K562 (cell line): ENCODE results near the gene C9orf153. TPM values are rescaled to one million over a fixed set of nuclear protein-coding genes. Genes with fewer than 3 reads are reported as not detected.

Experiments
- ATAC-seq: fragments of 200-7000 bp; cut with Tn5 transposase; 3 replicates; pipeline ENCODE4 v1.9.1; 2020; ENCODE audit warnings: moderate library complexity
- BruUV-seq: library from RNA; stranded (reverse); fragments of 400-500 nt; replicated peaks from 2 replicates; lab custom pipeline; 2021; lab: Mats Ljungman, UMichigan
- CTCF ChIA-PET: fragments of 300-600 bp; formaldehyde crosslinking; extraction: SDS; loops from one replicate; lab custom pipeline; 2021; ENCODE audit warnings: low intra/inter-chr PET ratio; lab: Yijun Ruan, JAX
- POLR2A ChIA-PET: fragments of 300-600, 350-650 bp; sonication (Branson Sonifier 250); formaldehyde crosslinking; extraction: SDS; loops from one replicate; lab custom pipeline; 2021; ENCODE audit warnings: antibody characterized with exemption, inconsistent platforms; lab: Yijun Ruan, JAX
- DNase-seq, 4 experiments: peaks; one replicate each; pipeline versions ENCODE4 v3.0.0 to v3.0.0-alpha.2; 2011 to 2018; ENCODE audit warnings: low spot score in 3 of 4, mixed read lengths in 3 of 4; ENCODE audit errors: extremely low read depth in 1 of 4
- FAIRE-seq: peaks from 2 replicates; lab custom pipeline; 2011; peaks lifted over from hg19 to GRCh38; lab: Jason Lieb, UNC
- H2AFZ ChIP-seq: 2 replicates; pipeline ENCODE4 v1.6.0; 2011; ENCODE audit warnings: low read depth, low read length, control low read depth, inconsistent platforms
- H3K27ac ChIP-seq: fragments of 200-600 bp; 3 replicates; pipeline ENCODE4 v1.8.0; 2011; ENCODE audit warnings: low read depth, mild to moderate bottlenecking, control low read depth, inconsistent platforms, low read length, moderate library complexity, mixed read lengths; ENCODE audit errors: extremely low read depth
- H3K27me3 ChIP-seq, 2 experiments: fragments of 300-600 bp in 1 of 2; 2 replicates in 1 of 2; 3 replicates in 1 of 2; pipeline versions ENCODE4 v1.6.0 to v1.8.0; 2011; ENCODE audit warnings: inconsistent platforms in 2 of 2, low read length in 2 of 2, mild to moderate bottlenecking in 1 of 2, mixed read lengths in 1 of 2, moderate library complexity in 1 of 2; ENCODE audit not compliant: control insufficient read depth in 2 of 2, insufficient read depth in 2 of 2
- H3K36me3 ChIP-seq: fragments of 300-600 bp; 3 replicates; pipeline ENCODE4 v1.8.0; 2011; ENCODE audit warnings: mild to moderate bottlenecking, low read length, inconsistent platforms; ENCODE audit not compliant: control insufficient read depth, insufficient read depth
- H3K4me1 ChIP-seq, 2 experiments: fragments of 200-600 bp in 1 of 2; replicated peaks in 1 of 2; 2 replicates in 1 of 2; 3 replicates in 1 of 2; pipeline versions ENCODE4 v1.5.1 to v1.8.0; 2011; ENCODE audit warnings: inconsistent platforms in 2 of 2, low read length in 2 of 2, mild to moderate bottlenecking in 1 of 2, mixed read lengths in 1 of 2, moderate library complexity in 1 of 2; ENCODE audit not compliant: control insufficient read depth in 2 of 2, insufficient read depth in 2 of 2
- H3K4me2 ChIP-seq: 2 replicates; pipeline ENCODE4 v1.6.1; 2011; ENCODE audit warnings: low read length, control low read depth, inconsistent platforms, mixed read lengths; ENCODE audit not compliant: insufficient read depth
- H3K4me3 ChIP-seq: fragments of 200-600 bp; sonication (generic), shearing (Covaris generic); 2 replicates; pipeline ENCODE4 v1.5.1; 2016; ENCODE audit warnings: control low read depth, inconsistent platforms
- H3K79me2 ChIP-seq: fragments of 200-600 bp; 3 replicates; pipeline ENCODE4 v1.8.0; 2011; ENCODE audit warnings: low read length, inconsistent platforms; ENCODE audit not compliant: control insufficient read depth, insufficient read depth
- H3K9ac ChIP-seq, 2 experiments: 2 replicates each; pipeline versions ENCODE4 v1.6.0 to v1.6.1; 2011; ENCODE audit warnings: low read depth in 2 of 2, low read length in 2 of 2, control low read depth in 1 of 2, inconsistent platforms in 1 of 2, mild to moderate bottlenecking in 1 of 2, mixed read lengths in 1 of 2; ENCODE audit not compliant: insufficient read depth in 1 of 2
- H3K9me1 ChIP-seq: one replicate; pipeline ENCODE4 v1.6.0; 2011; ENCODE audit warnings: inconsistent platforms, mild to moderate bottlenecking, low read length, moderate library complexity; ENCODE audit not compliant: control insufficient read depth, insufficient read depth
- H3K9me3 ChIP-seq: replicated peaks from 2 replicates; pipeline ENCODE4 v1.5.1; 2011; ENCODE audit warnings: low read depth, low read length, inconsistent platforms; ENCODE audit not compliant: control insufficient read depth, insufficient read depth
- H4K20me1 ChIP-seq: replicated peaks from 2 replicates; pipeline ENCODE4 v1.6.1; 2011; ENCODE audit warnings: low read length, inconsistent platforms, mixed read lengths; ENCODE audit not compliant: control insufficient read depth, insufficient read depth
- ARID1B ChIP-seq: fragments of 450-650 bp; IDR thresholded peaks from 2 replicates; pipeline ENCODE4 v1.6.1; 2016; ENCODE audit warnings: antibody characterized with exemption, mild to moderate bottlenecking, inconsistent platforms
- CAMTA2 ChIP-seq: fragments of 250-450 bp; sonication (Bioruptor Pico); conservative IDR thresholded peaks from 2 replicates; pipeline ENCODE4 v1.5.1; 2022
- CBFA2T3 ChIP-seq: fragments of 450-650 bp; IDR thresholded peaks from 2 replicates; pipeline ENCODE4 v1.6.1; 2017
- CC2D1A ChIP-seq: fragments of 450-650 bp; IDR thresholded peaks from 2 replicates; pipeline ENCODE4 v1.6.1; 2017; ENCODE audit warnings: mild to moderate bottlenecking
- CCAR2 ChIP-seq: fragments of 200-400 bp; formaldehyde crosslinking; IDR thresholded peaks from 2 replicates; pipeline ENCODE4 v1.6.1; 2017; ENCODE audit warnings: mild to moderate bottlenecking, low read depth, low read length
- CEBPZ ChIP-seq: fragments of 150-350 bp; IDR thresholded peaks from 2 replicates; pipeline ENCODE4 v1.6.1; 2014; ENCODE audit warnings: low read depth, mild to moderate bottlenecking, low read length, borderline replicate concordance
- CTCF ChIP-seq, 3 experiments: IDR thresholded peaks in 2 of 3; conservative IDR thresholded peaks in 1 of 3; 2 replicates each; pipeline ENCODE4 v1.5.1; 2011 to 2012; ENCODE audit warnings: low read length in 3 of 3, mild to moderate bottlenecking in 3 of 3, control low read depth in 2 of 3, improper control_type of control experiment in 1 of 3, inconsistent platforms in 1 of 3, low read depth in 1 of 3, mixed read lengths in 1 of 3, moderate library complexity in 1 of 3; ENCODE audit not compliant: insufficient read depth in 2 of 3
- DPF2 ChIP-seq: fragments of 450-650 bp; IDR thresholded peaks from 2 replicates; pipeline ENCODE4 v1.6.1; 2016
- ETS2 ChIP-seq: IDR thresholded peaks from 2 replicates; pipeline ENCODE4 v1.6.1; 2016; ENCODE audit warnings: borderline replicate concordance, missing genetic modification characterization, mild to moderate bottlenecking, moderate library complexity, missing compliant biosample characterization; ENCODE audit not compliant: poor library complexity, severe bottlenecking
- FOXA3 ChIP-seq, 2 experiments: fragments of 450-650 bp in 1 of 2; sonication (generic) in 1 of 2; formaldehyde crosslinking; IDR thresholded peaks in 1 of 2; conservative IDR thresholded peaks in 1 of 2; 2 replicates each; pipeline versions ENCODE4 v1.4.0 to v1.8.0; 2020 to 2022; ENCODE audit warnings: mild to moderate bottlenecking in 2 of 2, missing genetic modification reagents in 1 of 2
- HNRNPL ChIP-seq: fragments of 200-400 bp; formaldehyde crosslinking; IDR thresholded peaks from 2 replicates; pipeline ENCODE4 v1.6.1; 2017; ENCODE audit warnings: low read depth, mild to moderate bottlenecking, low read length
- KLF16 ChIP-seq: IDR thresholded peaks from 2 replicates; pipeline ENCODE4 v1.6.1; 2016; ENCODE audit warnings: antibody characterized with exemption
- NFIC ChIP-seq: fragments of 450-650 bp; IDR thresholded peaks from 2 replicates; pipeline ENCODE4 v1.6.1; 2017; ENCODE audit warnings: mild to moderate bottlenecking, inconsistent platforms
- RNF2 ChIP-seq: sonication (generic); IDR thresholded peaks from 2 replicates; pipeline ENCODE4 v1.6.1; 2016
- STAT5A ChIP-seq: IDR thresholded peaks from 2 replicates; pipeline ENCODE4 v1.6.1; 2012; ENCODE audit warnings: low read length, inconsistent platforms, borderline replicate concordance
- TARDBP ChIP-seq: fragments of 450-650 bp; IDR thresholded peaks from 2 replicates; pipeline ENCODE4 v1.6.1; 2016
- TCF3 ChIP-seq: sonication (generic); formaldehyde crosslinking; IDR thresholded peaks from 2 replicates; pipeline ENCODE4 v1.4.0; 2020; ENCODE audit warnings: mild to moderate bottlenecking, missing genetic modification reagents
- U2AF1 ChIP-seq: fragments of 200-400 bp; formaldehyde crosslinking; optimal IDR thresholded peaks from 2 replicates; pipeline ENCODE3; 2017; ENCODE audit warnings: mild to moderate bottlenecking, low read depth, low read length, moderate library complexity
- ZNF224 ChIP-seq: sonication (generic); formaldehyde crosslinking; IDR thresholded peaks from 2 replicates; pipeline ENCODE4 v1.8.0; 2022; ENCODE audit warnings: mild to moderate bottlenecking, missing genetic modification reagents
- ZNF239 ChIP-seq: fragments of 250-450 bp; sonication (Bioruptor Pico); IDR thresholded peaks from 2 replicates; pipeline ENCODE4 v1.4.0; 2020; ENCODE audit warnings: mild to moderate bottlenecking
- ZNF57 ChIP-seq: fragments of 450-650 bp; formaldehyde crosslinking; IDR thresholded peaks from 2 replicates; pipeline ENCODE4 v1.4.0; 2020; ENCODE audit warnings: mild to moderate bottlenecking, moderate library complexity
- WGBS: fragments of 100-300 bp; shearing (Covaris generic); methylation state at CpG from one replicate; pipeline ENCODE4 v1.1.6; 2016; ENCODE audit warnings: low coverage, mixed read lengths; ENCODE audit not compliant: insufficient coverage; ENCODE audit errors: missing lambda C conversion rate; 5-methylcytosine and 5-hydroxymethylcytosine counted together
- in situ Hi-C: fragments of 300-500 bp; cut with MboI; formaldehyde crosslinking; loops from 4 replicates; pipeline ENCODE4 v1.15.0; 2018; ENCODE audit warnings: inconsistent platforms, mixed read lengths
- intact Hi-C: fragments of 100-400 bp; cut with micrococcal nuclease; formaldehyde crosslinking; loops from 2 replicates; pipeline ENCODE4 v1.14.2; 2022
- polyA plus RNA-seq, 8 experiments: library from polyadenylated mRNA; depleted of rRNA in 4 of 8; stranded (reverse) in 5 of 8; unstranded in 3 of 8; fragments of >200 nt; fragmentation: Nextera tagmentation in 2 of 8; fragmentation: Illumina TruSeq in 1 of 8; extraction: Ambion mirVana in 2 of 8; extraction: Trizol in 1 of 8; gene quantifications; 2 replicates each; pipeline versions ENCODE4 v1.2.1 to v1.2.3, GENCODE V29; 2011 to 2014; ENCODE audit warnings: inconsistent platforms in 1 of 8, missing spikeins in 1 of 8
- total RNA-seq, 7 experiments: library from RNA; depleted of rRNA in 6 of 7; stranded (reverse); fragments of >200 nt in 6 of 7; fragmentation: Illumina TruSeq in 2 of 7; extraction: Trizol in 2 of 7; gene quantifications; 2 replicates each; pipeline versions ENCODE4 v1.2.1 to v1.2.3, GENCODE V29; 2011 to 2021; ENCODE audit warnings: low replicate concordance in 1 of 7

C9orf153 gene
- total and polyA plus RNA-seq, 9 of the 15 experiments (the other 6 are each of a cell fraction or from before 2014, with no cell fraction given), result 0.07 to 1.2 (median 0.11) TPM; not detected in 5

GRCh38 chr9:86286278-86286677 is 26.8 kb upstream of the C9orf153 start:
- peaks cover 8% of the 10 kb centered on the region; the same call in 1 of the 3 replicates for H3K36me3 ChIP-seq
- H3K27me3 ChIP-seq, result no peaks in the 10 kb centered on the region
- BruUV-seq, result no TSS peak
- peak; percentile 67 for FAIRE-seq
- H4K20me1 ChIP-seq, result no peaks in the 10 kb centered on the region
- no peaks in the 10 kb centered on the region for H3K9me3 ChIP-seq
- no peak overlapping the region for H2AFZ ChIP-seq
- no peak for ATAC-seq
- CTCF ChIA-PET, result no interaction called here
- peak overlapping the region; percentile 60; the same call in 2 of the 3 replicates for H3K27ac ChIP-seq
- H3K4me3 ChIP-seq, result no peak overlapping the region
- DNase-seq, result peak; percentile 15 to 65 (median 33)
- WGBS, result 3% methylated on average over 3 of the region's 3 CpGs
- no peak overlapping the region for H3K4me2 ChIP-seq
- H3K79me2 ChIP-seq, result peaks cover 6% of the 10 kb centered on the region
- H3K9me1 ChIP-seq, result no peaks in the 10 kb centered on the region
- H3K4me1 ChIP-seq, result peaks cover 9 to 31% of the 10 kb centered on the region in 2 experiments; a peak in 4 of 5 replicates
- intact Hi-C loops (loop anchor here (5.0 kb wide), 1 partner anchor 126 kb away; no protein-coding TSS in a partner anchor), in situ Hi-C loops (no loop called here)
- POLR2A ChIA-PET, result interaction anchor here (1.2 kb wide), 1 partner anchor 10 kb away, joined by 3 read pairs; no protein-coding TSS in a partner anchor
- H3K9ac ChIP-seq, result peak overlapping the region in 1 of 2 experiments; percentile 2; a peak in 1 of 4 replicates
- TF ChIP-seq CBFA2T3 (peak; percentile 90), CC2D1A (peak; percentile 41; the same call in 1 of the 2 replicates), CCAR2 (no peak), KLF16 (peak; percentile 34; the same call in 1 of the 2 replicates), DPF2 (peak; percentile 62), FOXA3 (CRISPR knock-in tag; conservative IDR thresholded peaks at IDR 0.05 in 1 of 2, IDR thresholded peaks at IDR 0.05 in 1 of 2) (no peak), ZNF224 (CRISPR knock-in tag) (no peak), CTCF (IDR thresholded peaks at IDR 0.05 in 2 of 3, conservative IDR thresholded peaks at IDR 0.05 in 1 of 3; ENCODE audit: insufficient read depth in 2 of 3, low read depth in 1 of 3, low read length in 3 of 3) (peak in 2 of 3 experiments; percentile 3 to 19; a peak in 3 of 6 replicates), ETS2 (tag) (no peak), NFIC (peak; percentile 43; the same call in 1 of the 2 replicates), TCF3 (CRISPR knock-in tag) (peak; percentile 85), ZNF239 (no peak), TARDBP (no peak), CAMTA2 (no peak), STAT5A (peak; percentile 55; the same call in 1 of the 2 replicates), RNF2 (no peak), HNRNPL (no peak), CEBPZ (no peak), ZNF57 (CRISPR knock-in tag) (no peak), U2AF1 (no peak), ARID1B (peak; percentile 89)
